HTR-8/SVneo (cell line): ENCODE data around the gene GRK3.
A peak's percentile ranks its signal among the peaks of the same experiment; 100 is the strongest.
"Not testable (repeated sequence)": the region's sequence is repeated elsewhere in the genome, so short reads cannot be mapped to it uniquely, and the experiment has no call there.

Source experiments
- DNase-seq: peaks from one replicate; pipeline ENCODE4 v3.0.0; 2011; ENCODE audit warnings: low spot score, mixed read lengths; ENCODE audit not compliant: insufficient read length
- FAIRE-seq: peaks from 2 replicates; lab custom pipeline; 2011; peaks lifted over from hg19 to GRCh38; lab: Jason Lieb, UNC

GRK3 gene

GRCh38 chr22:25614791-25615190 is 50.3 kb downstream of the GRK3 start:
- DNase-seq, FAIRE-seq: not testable (repeated sequence)

DNA sequence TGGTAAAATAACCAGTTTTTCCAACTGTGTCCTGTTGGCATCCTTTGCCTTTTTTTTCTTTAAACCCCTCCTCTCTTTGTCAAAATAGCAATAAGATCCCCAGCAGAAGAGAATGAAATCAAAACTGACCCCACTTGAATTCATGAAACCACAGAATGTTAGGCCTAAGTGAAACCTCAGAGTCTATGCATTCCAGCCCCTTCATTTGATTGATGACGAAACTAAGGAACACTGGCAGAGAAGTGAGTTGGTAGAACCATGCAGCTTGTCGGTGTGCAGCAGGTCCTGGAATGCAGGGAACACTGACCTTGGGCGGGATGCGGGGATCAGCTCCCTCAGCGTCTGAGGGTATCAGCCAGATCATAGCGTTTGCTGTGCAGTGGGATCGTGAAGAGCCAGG is 57.5 kb downstream of the GRK3 start:
- FAIRE-seq: no peak
- DNase-seq: peak; percentile 7

DNA sequence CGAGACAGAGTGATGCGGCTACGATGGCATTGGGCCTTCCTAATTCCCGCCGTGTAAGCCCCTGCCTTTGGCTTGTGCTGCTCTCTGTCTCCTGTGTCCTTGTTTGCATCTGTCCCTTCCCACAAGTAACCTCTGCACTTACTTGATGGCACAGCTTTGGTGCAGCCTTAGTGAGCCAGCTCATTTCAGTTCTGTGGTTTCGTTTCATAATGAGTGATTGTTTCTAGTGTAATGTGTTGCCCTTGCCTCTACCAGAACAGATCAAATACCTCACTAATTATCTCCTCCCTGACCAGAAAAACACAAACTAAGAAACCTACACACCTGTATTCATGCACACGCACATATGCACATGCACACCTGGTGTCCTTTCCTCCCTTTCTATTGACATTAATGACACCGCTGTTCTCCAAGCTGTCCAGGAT is 58.8 kb downstream of the GRK3 start:
- DNase-seq: no peak
- no peak for FAIRE-seq

DNA sequence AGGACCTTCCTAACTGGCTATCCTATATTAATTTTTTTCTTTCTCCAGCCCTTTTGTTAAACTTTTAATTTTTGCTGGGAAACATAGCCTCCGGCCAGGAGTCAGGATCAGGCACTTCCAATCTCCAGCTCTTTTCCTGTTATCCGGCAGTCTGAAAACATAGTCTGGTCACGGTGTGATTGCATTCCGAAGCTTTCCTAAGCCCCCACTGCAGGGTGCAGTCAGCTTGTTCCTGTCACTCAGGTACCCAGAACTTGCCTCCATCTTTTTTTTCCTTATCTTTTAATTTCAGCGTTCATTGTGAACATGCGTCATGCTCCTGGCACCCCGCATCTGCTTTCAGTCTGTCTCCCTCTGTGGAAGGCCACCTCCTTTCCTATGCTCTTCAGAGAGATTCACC is 59.4 kb downstream of the GRK3 start:
- no peak for FAIRE-seq
- no peak for DNase-seq

- DNase-seq (no peak), FAIRE-seq (no peak)
These were observed 60.0 kb downstream of the GRK3 start for GRCh38 chr22:25624476-25624875.

- not testable (repeated sequence) for FAIRE-seq, DNase-seq
These were observed 61.5 kb downstream of the GRK3 start for GRCh38 chr22:25625747-25626623.

DNA sequence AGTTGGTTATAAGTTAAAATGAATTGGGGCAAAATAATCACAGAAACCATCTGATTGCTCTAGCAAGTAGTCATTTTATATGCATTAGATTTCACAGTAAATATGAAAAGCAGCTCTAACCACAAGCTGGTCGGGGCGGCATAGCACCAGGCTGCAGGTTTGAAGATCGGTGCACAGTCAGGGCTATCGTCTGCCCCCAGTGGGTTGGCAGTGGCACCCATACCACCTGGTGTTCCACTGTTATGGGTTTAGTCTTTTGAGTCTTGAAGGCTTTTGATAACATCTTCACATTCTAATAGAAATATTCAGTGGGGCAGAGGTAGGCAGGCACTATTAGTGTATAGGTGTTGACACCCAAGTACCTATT is 62.1 kb downstream of the GRK3 start:
- DNase-seq: no peak
- no peak for FAIRE-seq

DNA sequence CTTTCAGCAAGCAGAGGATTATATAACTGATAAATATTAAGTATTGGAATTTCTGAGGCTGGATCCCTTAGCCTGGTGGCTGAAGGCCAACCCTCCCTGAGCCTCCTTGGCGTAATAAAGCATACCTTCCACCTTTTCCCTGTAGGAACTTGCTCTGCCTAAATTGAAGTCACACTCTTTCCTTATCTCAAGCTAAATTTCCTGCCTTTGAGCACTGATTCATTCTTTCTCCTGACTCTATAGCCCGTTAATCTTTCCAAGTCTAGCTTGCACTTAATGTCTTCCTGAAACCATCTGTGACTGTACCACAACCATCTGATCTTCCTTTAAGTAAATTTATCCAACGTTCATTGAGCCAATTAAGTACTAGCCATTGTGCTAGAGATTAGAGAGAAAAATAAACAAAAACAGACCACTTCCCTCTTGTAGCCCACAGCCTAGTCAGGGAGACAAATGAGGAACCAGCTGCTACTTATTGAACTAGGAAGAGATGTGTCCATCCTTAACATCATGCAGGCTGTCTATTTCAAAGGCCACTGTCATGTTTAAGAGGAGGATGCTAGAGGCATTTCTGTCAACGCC is 62.9 kb downstream of the GRK3 start:
- FAIRE-seq: no peak
- DNase-seq: no peak

DNA sequence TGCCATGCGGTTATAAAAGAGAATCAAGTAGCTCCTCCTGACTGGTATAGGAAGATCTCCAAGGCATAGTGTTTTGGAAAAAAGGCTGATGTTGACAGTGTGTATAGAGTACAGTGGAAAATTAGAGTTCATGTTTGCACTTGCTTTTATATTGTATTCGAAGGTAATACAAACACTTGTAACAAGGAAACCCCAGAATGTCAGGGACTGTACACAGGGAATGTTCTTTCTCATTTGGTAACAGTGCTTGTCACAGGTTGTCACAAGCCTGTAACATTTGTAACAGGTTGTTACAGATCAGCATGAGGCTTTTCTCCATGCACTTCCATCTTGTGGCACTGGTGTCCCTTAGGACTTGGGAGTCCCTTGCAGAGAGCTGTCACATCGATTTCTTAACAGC is 64.0 kb downstream of the GRK3 start:
- FAIRE-seq: no peak
- DNase-seq: no peak

- FAIRE-seq (no peak), DNase-seq (no peak)
These were observed 65.1 kb downstream of the GRK3 start for GRCh38 chr22:25629613-25630012.

DNA sequence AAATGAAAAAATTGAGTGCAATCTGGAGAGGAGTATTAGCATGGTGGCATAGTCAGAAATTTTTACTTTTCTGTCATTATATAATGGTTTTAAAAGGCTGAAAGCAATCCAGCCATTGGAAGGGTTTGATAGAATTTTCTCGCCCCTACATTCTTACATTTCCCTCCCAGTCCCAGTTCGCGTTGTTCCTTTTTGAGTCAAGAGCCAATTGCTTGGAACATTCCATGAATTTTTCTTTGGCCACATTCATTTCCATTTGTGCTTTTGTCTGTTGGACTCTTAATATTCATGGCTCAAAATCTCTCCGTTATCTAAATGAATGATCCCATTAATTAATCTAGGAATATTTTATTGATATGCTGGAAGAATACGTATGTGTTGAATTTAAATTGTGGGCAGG is 66.0 kb downstream of the GRK3 start:
- no peak for DNase-seq
- FAIRE-seq: no peak

GRCh38 chr22:25636323-25636722 is 71.8 kb downstream of the GRK3 start:
- FAIRE-seq (no peak), DNase-seq (no peak)

GRCh38 chr22:25637032-25637431 is 72.6 kb downstream of the GRK3 start:
- FAIRE-seq: no peak

GRCh38 chr22:25637672-25638071 is 73.2 kb downstream of the GRK3 start:
- DNase-seq: no peak
- no peak for FAIRE-seq

More at GRCh38 chr22:25637032-25637431, 72.6 kb downstream of the GRK3 start:
- no peak for DNase-seq

DNA sequence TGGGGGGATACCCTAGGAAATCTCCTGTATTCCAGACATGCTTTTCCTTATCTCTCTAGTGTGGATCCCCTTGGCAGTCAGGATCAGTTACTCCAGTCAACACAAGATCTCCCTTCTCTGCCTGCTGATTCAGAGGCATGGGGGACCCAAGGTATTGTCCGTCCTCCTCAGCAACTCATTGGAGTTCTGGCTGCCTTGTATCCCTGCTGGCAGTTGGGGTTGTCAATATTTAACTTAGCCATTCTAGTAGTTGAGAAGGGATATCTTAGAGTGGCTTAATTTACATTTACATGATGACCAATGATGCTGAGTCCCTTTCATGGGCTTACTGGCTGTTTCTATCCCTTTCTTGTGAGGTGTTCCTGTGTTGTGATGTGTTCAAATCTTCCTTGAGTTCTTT is 74.2 kb downstream of the GRK3 start:
- no peak for FAIRE-seq
- no peak for DNase-seq

DNA sequence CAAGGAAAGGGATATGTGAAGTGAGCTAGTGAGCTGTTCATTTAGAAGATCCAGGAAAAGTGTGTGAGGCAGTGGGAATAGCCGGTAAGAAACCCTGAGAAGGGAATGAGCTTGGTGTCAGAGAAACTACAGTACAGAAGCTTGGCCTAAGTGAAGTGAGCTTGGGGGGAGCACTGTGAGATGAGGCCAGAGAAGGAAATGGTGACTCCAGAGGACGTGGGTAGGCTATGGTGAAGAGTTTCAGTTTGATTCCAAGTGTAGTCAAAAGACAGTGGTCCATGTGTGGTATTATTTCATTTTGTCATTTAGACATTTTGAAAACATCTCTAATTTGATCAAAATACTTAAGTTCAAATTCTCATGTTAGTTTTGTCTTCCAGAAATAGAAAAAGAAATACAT is 77.2 kb downstream of the GRK3 start:
- DNase-seq (no peak), FAIRE-seq (no peak)

DNA sequence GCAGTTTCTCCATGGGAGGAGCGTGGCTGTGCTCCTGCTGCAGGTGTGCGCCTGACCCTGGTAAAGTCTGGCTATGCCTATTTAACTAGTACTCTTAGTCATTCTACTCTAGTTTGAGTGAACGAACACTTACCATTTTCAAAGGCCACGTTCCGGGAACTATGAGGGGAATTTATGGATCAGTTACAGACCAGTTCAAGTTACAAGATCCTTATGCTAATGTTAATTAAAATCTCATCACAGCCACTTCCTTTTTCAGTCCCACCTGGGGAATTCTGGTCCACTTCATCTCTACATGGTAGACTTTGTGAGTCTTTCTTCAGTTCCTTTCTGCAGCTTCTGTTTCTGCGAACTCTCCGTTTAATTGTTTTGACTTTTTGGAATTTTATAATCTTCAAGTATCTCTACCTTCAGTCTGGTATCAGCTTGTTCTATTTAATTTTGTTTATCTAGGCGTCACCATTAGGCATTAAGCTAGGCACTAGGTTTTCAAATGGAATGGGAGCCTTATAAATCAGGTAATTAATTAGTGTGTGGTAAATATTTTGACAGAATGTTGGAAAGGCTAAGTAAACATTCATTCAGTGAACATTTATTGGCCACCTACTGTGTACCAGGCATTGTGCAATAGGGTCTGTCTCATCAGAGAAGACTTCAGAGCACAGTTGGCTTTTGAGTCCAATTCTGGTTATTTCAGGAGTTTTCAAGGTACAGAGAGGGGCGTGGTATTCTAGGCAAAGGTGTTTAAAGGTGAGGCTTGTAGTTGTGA is 78.9 kb downstream of the GRK3 start:
- DNase-seq: no peak

DNA sequence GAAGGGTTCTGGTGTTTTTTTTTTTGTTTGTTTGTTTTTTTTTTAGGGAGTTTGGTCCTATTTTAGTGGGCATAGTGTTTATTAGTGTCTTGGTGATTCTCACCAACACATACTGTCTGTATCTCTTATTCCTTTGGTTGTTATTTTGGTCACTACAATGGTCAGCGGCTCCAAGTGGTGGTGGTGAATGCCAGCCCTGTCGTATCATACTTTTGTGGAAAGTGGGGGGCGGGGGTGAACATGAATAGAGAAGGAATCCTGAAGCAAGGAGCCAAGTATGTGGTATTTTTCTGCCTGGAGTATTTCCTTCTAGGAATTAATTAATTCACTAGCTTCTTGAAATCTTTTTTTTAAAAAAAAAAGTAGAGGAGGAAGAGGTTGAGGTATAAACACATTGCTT is 79.6 kb downstream of the GRK3 start:
- DNase-seq (no peak), FAIRE-seq (no peak)

More for the DNA sequence above, 78.9 kb downstream of the GRK3 start:
- FAIRE-seq: no peak

- no peak for DNase-seq
- FAIRE-seq: no peak
These were observed 80.8 kb downstream of the GRK3 start for GRCh38 chr22:25645266-25645665.

DNA sequence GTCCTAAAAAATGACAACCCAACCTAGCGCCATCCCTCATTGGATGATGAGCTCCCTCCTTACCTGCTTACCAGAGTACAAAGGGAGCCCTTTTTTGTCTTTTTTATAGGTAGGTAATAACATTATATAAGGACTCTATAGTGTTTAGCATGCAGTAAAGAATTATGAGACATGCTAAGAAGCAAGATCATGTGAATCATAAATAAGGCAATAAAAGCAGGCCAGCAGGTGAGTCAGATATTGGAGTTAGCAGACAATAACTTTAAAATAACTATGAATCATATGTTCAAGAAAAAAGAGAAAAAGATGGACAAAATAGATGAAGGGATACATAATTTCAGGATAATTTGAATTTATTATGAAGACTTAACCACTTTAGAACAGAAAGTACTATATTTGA is 81.5 kb downstream of the GRK3 start:
- DNase-seq: no peak
- no peak for FAIRE-seq

DNA sequence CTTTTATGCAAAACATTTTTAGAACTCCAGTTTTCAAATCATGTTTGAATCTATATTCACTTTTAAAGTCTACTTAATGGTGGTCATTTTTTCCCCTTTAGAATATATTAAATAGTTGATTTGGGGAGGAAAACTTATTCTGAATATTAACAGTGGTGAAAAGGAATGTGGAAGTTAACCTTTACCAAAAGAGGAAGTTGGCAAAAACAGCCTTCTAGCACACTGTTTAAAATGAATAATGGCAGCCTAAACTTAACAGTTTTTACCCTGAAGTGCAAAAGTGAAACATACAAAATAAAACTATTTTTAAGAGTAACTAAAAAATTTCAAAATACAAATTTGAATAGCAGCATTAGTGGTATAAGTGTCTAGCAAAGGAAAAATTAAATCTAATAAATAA is 86.4 kb downstream of the GRK3 start:
- no peak for FAIRE-seq
- no peak for DNase-seq
